Keratinocyte (primary cell): Measurements from ENCODE around the gene JAZF1. TPM values are rescaled to one million over a fixed set of nuclear protein-coding genes. Genes with fewer than 3 reads are reported as not detected.

Experiments used
- DNase-seq: peaks from one replicate; pipeline ENCODE4 v3.0.0-alpha.2; 2011; ENCODE audit warnings: low read depth, missing footprints, low spot score
- FAIRE-seq: peaks from 2 replicates; lab custom pipeline; 2011; peaks lifted over from hg19 to GRCh38; lab: Jason Lieb, UNC
- H2AFZ ChIP-seq: 2 replicates; pipeline ENCODE4 v1.6.0; 2012; ENCODE audit warnings: low read length, control low read depth, inconsistent platforms; ENCODE audit not compliant: control insufficient read depth
- H3K27ac ChIP-seq: 2 replicates; pipeline ENCODE4 v1.5.1; 2011; ENCODE audit warnings: low read length; ENCODE audit not compliant: control insufficient read depth, insufficient read depth
- H3K27me3 ChIP-seq: 3 replicates; pipeline ENCODE4 v1.6.0; 2011; ENCODE audit warnings: low read length; ENCODE audit not compliant: control insufficient read depth, insufficient read depth; ENCODE audit errors: extremely low read depth
- H3K36me3 ChIP-seq, 2 experiments: 2 replicates in 1 of 2; 3 replicates in 1 of 2; pipeline ENCODE4 v1.5.1; 2011; ENCODE audit warnings: low read length in 2 of 2, mild to moderate bottlenecking in 1 of 2; ENCODE audit not compliant: control insufficient read depth in 2 of 2, insufficient read depth in 2 of 2; ENCODE audit errors: extremely low read depth in 1 of 2
- H3K4me1 ChIP-seq: 3 replicates; pipeline ENCODE4 v1.5.1; 2011; ENCODE audit warnings: low read length; ENCODE audit not compliant: control insufficient read depth, insufficient read depth; ENCODE audit errors: extremely low read depth
- H3K4me2 ChIP-seq: 3 replicates; pipeline ENCODE4 v1.6.0; 2011; ENCODE audit warnings: low read depth, low read length; ENCODE audit not compliant: control insufficient read depth, insufficient read depth; ENCODE audit errors: extremely low read depth
- H3K4me3 ChIP-seq, 3 experiments: fragments of 200-600 bp in 1 of 3; sonication (generic) in 1 of 3; 2 replicates in 2 of 3; 3 replicates in 1 of 3; pipeline ENCODE4 v1.5.1; 2011 to 2016; ENCODE audit warnings: low read length in 3 of 3, mild to moderate bottlenecking in 3 of 3, control low read depth in 2 of 3, inconsistent platforms in 1 of 3, low read depth in 1 of 3, mixed read lengths in 1 of 3, mixed run types in 1 of 3, moderate library complexity in 1 of 3; ENCODE audit not compliant: control insufficient read depth in 2 of 3, insufficient read depth in 2 of 3; ENCODE audit errors: extremely low read depth in 1 of 3
- H3K79me2 ChIP-seq: 2 replicates; pipeline ENCODE4 v1.6.0; 2012; ENCODE audit warnings: low read length; ENCODE audit not compliant: control insufficient read depth, insufficient read depth
- H3K9ac ChIP-seq: 3 replicates; pipeline ENCODE4 v1.6.0; 2011; ENCODE audit warnings: low read length; ENCODE audit not compliant: control insufficient read depth, insufficient read depth; ENCODE audit errors: extremely low read depth
- H3K9me1 ChIP-seq: 3 replicates; pipeline ENCODE4 v1.6.0; 2011; ENCODE audit warnings: low read length; ENCODE audit not compliant: control insufficient read depth, insufficient read depth; ENCODE audit errors: extremely low read depth
- H3K9me3 ChIP-seq: 2 replicates; pipeline ENCODE4 v1.5.1; 2012; ENCODE audit warnings: low read depth, low read length; ENCODE audit not compliant: control insufficient read depth
- H4K20me1 ChIP-seq: 3 replicates; pipeline ENCODE4 v1.6.0; 2011; ENCODE audit warnings: low read length; ENCODE audit not compliant: control insufficient read depth, insufficient read depth; ENCODE audit errors: extremely low read depth
- CTCF ChIP-seq, 3 experiments: IDR thresholded peaks in 1 of 3; conservative IDR thresholded peaks in 1 of 3; optimal IDR thresholded peaks in 1 of 3; 2 replicates in 2 of 3; 3 replicates in 1 of 3; pipeline versions ENCODE3 to v1.5.1; 2011; ENCODE audit warnings: low read length in 3 of 3, mild to moderate bottlenecking in 3 of 3, moderate library complexity in 2 of 3, control low read depth in 1 of 3, inconsistent platforms in 1 of 3; ENCODE audit not compliant: insufficient read depth in 2 of 3; ENCODE audit errors: extremely low read depth in 1 of 3
- EZH2 ChIP-seq: IDR thresholded peaks from one replicate; pipeline ENCODE4 v1.6.1; 2012; ENCODE audit warnings: inconsistent platforms, mild to moderate bottlenecking, low read length, moderate library complexity
- dilution Hi-C: fragments of 300-500 bp; cut with MboI; formaldehyde crosslinking; loops from one replicate; pipeline ENCODE4 v1.7.0; 2020; ENCODE audit warnings: low sequenced_read_pairs; ENCODE audit not compliant: extremely low pct_ligation_motif_present
- polyA plus RNA-seq, 5 experiments: library from polyadenylated mRNA; depleted of rRNA in 3 of 5; stranded (reverse) in 3 of 5; stranded (forward) in 1 of 5; unstranded in 1 of 5; fragments of >200 nt; gene quantifications; 1 replicate in 1 of 5; 2 replicates in 3 of 5; 3 replicates in 1 of 5; pipeline versions ENCODE4 v1.2.1 to v1.2.3, GENCODE V29; 2011 to 2012; ENCODE audit warnings: missing spikeins in 2 of 5, low read depth in 1 of 5, low replicate concordance in 1 of 5

The JAZF1 gene
- polyA plus RNA-seq, 1 donor (not counting 4 experiments of a cell fraction or from before 2014, with no cell fraction given) = 2.5 TPM

GRCh38 chr7:28042721-28043120 lies 137.9 kb downstream of the JAZF1 start:
- no peak for DNase-seq
- peaks cover 41% of the 10 kb centered on the region for H3K4me1 ChIP-seq
- dilution Hi-C loops = no loop called here

GRCh38 chr7:28041508-28042314 lies 138.9 kb downstream of the JAZF1 start:
- peak; percentile 85 for FAIRE-seq
- Histone ChIP-seq H3K27ac (peak overlapping the region; percentile 81), H4K20me1 (no peaks in the 10 kb centered on the region), H3K9me3 (no peaks in the 10 kb centered on the region), H3K4me3 (peak overlapping the region in 2 of 3 experiments; percentile 37 to 45), H2AFZ (peak overlapping the region; percentile 11), H3K9ac (peak overlapping the region; percentile 26), H3K36me3 (no peaks in the 10 kb centered on the region), H3K4me1 (peaks cover 49% of the 10 kb centered on the region), H3K4me2 (peak overlapping the region; percentile 79), H3K79me2 (no peaks in the 10 kb centered on the region), H3K27me3 (no peaks in the 10 kb centered on the region), H3K9me1 (no peaks in the 10 kb centered on the region)
- TF ChIP-seq EZH2 (no peak), CTCF (optimal IDR thresholded peaks at IDR 0.05 in 1 of 3, IDR thresholded peaks at IDR 0.05 in 1 of 3, conservative IDR thresholded peaks at IDR 0.05 in 1 of 3; ENCODE audit: extremely low read depth in 1 of 3, insufficient read depth in 2 of 3, low read length in 3 of 3) (no peak)
- dilution Hi-C loops = no loop called here
- peak; percentile 85 for DNase-seq

More at GRCh38 chr7:28042721-28043120, 137.9 kb downstream of the JAZF1 start:
- Histone ChIP-seq H3K9ac (no peak overlapping the region), H3K27ac (no peak overlapping the region), H4K20me1 (no peaks in the 10 kb centered on the region), H3K27me3 (no peaks in the 10 kb centered on the region), H3K79me2 (no peaks in the 10 kb centered on the region), H3K9me1 (no peaks in the 10 kb centered on the region), H3K36me3 (no peaks in the 10 kb centered on the region), H2AFZ (no peak overlapping the region), H3K9me3 (no peaks in the 10 kb centered on the region), H3K4me3 (no peak overlapping the region), H3K4me2 (no peak overlapping the region)
- TF ChIP-seq CTCF (optimal IDR thresholded peaks at IDR 0.05 in 1 of 3, IDR thresholded peaks at IDR 0.05 in 1 of 3, conservative IDR thresholded peaks at IDR 0.05 in 1 of 3; ENCODE audit: extremely low read depth in 1 of 3, insufficient read depth in 2 of 3, low read length in 3 of 3) = no peak
- TF ChIP-seq EZH2 = no peak
- FAIRE-seq = no peak
